HG03108 (cell line): ENCODE measurements around the gene SYT3.

Experiments
- ATAC-seq: cut with Tn5 transposase; IDR thresholded peaks from one replicate; pipeline ENCODE4 v1.9.1; 2021; ENCODE audit warnings: moderate library complexity; ENCODE audit not compliant: unreplicated experiment

The SYT3 gene

DNA sequence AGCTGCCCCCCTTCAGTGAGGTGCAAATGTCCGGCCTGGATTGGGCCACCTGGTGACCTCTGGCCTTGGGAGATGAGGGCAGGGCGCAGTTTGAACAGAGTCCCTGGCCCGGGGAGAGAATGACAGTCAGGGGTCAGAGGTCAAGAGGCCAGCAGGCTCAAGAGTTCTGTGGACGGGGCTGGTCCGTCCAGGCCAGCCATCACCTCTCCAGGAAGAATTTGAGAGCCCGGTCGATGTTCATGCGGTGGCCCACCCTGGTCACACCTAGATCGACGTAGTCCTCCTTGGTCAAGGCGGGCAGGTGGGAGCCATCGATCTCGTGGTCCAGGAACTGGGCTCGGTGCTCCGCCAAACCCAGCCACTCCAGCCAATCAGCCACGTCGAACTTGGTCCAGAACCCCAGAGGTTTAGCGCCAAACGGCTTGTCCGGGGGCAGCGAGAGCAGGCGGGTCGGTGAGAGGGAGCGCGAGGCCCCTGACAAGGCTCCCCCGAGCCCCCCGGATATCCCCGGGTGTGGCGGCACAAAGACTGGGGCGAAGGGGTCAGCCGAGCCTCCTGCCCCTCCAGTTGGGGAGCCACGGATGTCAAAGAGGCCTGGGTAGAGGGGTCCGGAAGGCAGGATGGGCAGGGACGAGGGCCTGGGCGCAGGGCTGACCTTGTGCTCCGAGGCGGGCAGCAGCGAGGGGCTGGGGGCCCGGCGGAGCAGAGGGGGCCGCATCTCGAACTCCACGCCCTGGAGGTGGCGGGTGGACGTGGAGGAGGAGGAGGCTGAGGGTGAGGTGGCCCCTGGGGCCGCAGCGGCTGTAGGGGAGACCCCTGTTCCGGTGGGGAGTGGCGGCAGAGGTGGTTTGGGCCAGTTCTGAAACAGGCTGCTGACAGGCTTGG lies 22.3 kb upstream of the SYT3 start:
- no peak for ATAC-seq

DNA sequence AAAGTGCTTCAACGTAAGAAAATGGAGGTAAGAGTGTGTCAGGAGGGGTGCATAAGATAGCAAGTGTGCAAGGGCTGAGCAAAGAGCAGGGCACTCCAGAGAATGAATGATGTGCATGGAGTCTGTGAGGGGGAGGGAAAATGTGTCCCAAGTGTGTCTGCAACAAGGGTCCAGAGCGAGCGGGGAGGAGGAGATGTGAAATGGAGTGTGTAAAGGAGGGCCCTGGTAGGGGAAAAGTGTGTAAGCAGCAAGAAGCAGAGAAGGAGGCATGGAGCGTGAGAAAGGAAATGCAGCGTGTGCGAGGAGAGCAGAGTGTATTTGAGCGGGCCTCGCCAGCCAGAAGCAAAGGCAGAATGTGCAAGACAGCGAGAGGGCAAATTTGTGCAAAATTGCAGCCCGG lies 21.3 kb upstream of the SYT3 start:
- ATAC-seq, result no peak

DNA sequence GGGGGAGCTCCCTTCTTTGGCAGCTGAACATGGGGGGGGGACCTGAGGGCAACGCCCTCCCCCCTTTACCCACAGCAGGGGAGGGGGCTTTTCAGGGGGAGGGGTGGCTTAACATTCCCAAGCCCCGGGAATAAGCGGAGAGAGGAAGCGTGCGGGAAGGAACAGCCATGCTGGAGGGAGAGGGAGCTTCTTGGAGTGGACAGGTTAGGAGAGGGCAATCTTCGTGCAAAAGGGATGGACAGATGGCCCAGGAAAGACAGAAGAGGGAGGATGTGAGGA lies 20.3 kb upstream of the SYT3 start:
- no peak for ATAC-seq

DNA sequence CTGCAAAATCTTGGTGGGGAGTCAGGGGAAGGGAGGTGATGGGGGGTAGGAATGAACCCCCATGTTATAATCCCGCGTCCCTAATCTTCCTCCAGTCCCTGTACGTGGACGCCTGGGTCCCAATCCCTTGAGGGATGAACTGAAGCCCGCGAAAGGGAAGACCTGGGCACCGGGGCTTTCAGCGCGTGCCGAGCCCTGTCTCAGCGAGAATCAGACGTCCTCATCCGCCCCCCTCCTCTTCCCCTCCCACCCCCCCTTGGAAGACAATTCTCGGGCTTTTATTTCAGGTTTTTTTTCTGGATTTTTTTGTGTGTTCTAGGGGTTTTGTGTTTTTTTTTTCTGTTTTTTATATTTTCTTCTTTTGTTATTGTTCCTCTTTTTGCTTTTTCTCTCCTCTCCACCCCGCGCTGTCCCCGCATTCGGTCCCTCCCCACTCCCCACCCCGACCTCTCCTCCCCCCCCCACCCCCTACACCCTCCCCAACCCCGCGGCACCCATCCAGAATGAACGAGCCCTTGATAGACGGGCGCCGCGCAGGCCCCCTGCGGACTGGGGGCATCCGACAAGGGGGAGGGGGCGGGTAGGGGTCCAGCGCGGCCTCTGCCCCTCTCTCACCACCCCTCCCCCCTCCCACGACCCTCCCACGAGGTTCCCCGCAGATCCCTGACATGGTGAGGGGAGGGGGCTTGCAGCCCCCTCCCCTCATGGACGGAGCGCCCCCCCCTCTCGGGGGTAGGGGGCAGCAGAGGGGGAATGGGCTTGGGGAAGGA lies 19.8 kb upstream of the SYT3 start:
- ATAC-seq, result no peak

DNA sequence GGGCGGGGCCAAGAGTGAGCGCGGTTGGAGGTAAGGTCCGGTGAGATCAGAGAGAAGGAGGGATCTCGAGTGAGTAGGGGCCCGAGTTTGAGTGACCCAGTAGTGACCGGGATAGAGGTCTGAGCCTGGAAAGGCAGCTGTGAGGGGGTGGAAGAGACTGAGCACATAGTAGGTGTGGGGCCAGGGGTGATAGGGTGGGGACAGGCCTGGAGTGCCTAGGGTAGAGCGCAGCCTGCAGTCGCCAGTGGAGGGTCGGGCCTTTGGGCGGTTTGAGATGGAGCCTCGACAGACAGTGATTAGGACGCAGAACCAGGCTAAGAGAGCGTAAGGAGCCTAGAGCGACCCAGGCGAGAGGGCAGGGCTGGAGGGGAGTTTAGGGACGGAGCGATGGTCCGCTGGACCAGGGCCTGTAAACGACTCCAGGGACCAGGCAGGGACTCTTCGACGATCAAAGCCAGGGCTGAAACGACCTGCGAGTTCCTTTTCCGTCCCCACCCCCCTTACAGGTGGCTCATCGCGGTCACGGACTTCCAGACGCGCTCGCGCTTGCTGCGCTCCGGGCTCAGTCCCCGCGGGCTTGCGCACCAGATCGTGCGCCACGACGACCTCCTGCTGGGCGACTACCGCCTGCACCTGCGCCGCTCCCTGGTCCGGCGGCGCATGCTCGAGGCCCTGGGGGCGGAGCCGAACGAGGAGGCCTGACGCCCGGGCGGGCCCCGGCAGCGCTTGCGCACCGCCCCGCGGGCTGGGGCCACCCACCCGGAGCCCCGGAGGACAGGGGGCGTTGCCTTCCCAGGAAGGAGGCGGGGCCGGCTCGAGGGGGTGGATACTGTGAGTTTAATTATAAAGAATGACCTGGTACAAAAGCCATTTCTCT lies 19.0 kb upstream of the SYT3 start:
- ATAC-seq, result no peak

DNA sequence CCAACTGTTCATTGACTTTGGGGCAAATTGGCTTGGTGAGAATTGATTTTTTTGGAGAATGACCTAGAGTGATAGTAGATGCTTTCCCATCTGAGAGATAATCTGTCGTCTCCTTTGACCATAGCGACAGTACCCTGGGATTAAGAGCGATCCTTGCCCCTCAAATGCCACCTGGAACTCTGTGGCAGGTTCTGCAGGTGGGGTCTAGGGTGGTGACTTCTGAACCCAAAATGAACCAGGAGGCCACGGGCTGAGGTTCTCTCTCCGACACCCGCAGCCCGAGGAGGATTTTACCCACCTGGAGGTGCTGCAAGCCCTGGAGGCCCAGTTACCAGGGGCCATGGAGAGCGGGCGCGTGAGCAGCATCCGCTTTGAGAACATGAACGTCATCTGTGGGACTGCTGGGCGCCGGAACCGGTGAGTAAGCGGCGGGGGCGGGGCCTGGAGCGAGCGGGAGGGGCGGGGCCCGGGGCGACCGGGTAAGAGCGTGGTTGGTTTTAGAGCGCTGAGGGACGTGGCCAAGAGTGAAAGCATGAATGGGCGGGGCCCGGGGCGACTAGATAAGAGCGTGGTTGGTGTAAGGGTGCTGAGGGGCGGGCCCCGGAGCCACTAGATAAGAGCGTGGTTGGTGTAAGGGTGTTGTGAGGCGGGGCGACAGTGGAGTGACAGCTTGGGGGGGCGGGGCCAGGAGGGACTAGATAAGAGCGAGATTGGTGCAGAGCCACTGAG lies 18.2 kb upstream of the SYT3 start:
- no peak for ATAC-seq

DNA sequence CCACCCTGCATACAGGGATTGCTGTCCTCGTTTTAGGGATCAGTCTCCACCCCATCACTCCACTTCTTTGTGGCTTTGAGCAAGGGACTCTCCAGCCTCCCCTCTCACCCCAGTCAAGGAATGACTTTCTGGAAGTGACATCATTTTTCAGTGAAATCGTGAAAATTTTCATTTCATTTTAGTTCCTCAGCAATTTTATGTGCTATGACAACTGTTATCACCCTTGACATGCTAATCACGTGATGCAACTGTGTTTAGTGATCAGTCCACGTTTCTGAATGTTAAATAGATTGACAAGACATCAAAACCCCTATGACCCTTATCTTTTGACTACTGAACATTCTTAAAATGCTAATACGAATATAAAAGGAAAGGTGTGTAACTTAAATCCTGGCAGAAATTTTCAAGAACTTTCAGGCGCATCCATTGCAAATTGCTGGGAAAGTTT lies 17.6 kb upstream of the SYT3 start:
- no peak for ATAC-seq

DNA sequence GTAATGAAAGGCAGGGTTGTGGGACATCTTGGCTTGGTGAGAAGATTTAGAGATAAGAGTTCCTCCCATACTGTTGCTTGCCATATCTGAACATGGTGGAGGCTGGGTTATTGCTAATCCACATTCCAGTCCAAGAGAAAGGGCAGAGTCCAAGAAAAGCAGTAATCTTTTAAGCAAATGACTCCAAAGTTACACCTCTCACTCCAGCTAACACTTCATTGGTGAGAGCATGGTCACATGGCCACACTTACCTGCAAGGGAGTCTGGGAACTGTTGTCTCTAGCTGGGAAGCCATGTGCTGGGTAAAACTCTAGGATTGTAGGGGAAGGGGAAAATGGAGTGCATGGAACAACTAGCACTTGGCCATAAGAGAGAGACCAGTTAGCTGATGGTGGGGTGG lies 15.2 kb upstream of the SYT3 start:
- ATAC-seq, result no peak

DNA sequence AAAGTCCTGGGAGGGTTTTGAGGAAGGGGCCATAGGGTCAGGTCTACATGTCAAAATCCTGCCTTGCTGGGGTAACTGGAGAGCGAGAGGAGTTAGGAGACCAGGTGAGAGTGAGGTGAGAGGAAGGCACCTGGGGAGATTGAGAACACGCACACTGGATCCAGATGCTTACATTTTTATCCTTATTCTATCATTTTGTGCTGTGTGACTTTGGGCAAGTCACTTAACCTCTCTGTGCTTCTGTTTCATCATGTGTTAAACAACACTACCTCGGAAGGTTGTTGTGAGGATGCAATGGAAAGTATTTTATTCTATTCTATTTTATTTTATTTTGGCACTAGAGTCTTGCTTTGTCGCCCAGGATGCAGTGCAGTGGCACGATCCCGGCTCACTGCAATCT lies 13.0 kb upstream of the SYT3 start:
- ATAC-seq, result no peak

DNA sequence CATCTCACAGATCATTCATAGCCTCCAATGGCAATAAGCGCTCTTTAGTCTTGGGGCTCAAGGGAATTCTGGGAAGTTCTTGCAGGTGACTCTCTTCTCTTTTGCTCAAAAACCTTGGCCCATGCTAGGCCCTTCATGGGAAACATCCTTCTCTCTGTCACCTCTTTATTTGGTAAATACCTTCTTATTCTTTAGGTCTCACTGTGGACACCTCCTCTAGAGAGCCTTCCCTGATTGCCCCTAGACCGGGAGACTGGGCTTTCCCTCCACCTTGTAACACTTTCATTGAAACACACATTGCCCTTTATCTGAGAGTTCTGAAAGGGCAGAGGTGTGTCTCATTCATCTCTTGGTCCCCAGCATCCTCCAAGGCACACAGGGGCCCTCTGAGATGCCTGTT lies 11.5 kb upstream of the SYT3 start:
- ATAC-seq, result no peak

DNA sequence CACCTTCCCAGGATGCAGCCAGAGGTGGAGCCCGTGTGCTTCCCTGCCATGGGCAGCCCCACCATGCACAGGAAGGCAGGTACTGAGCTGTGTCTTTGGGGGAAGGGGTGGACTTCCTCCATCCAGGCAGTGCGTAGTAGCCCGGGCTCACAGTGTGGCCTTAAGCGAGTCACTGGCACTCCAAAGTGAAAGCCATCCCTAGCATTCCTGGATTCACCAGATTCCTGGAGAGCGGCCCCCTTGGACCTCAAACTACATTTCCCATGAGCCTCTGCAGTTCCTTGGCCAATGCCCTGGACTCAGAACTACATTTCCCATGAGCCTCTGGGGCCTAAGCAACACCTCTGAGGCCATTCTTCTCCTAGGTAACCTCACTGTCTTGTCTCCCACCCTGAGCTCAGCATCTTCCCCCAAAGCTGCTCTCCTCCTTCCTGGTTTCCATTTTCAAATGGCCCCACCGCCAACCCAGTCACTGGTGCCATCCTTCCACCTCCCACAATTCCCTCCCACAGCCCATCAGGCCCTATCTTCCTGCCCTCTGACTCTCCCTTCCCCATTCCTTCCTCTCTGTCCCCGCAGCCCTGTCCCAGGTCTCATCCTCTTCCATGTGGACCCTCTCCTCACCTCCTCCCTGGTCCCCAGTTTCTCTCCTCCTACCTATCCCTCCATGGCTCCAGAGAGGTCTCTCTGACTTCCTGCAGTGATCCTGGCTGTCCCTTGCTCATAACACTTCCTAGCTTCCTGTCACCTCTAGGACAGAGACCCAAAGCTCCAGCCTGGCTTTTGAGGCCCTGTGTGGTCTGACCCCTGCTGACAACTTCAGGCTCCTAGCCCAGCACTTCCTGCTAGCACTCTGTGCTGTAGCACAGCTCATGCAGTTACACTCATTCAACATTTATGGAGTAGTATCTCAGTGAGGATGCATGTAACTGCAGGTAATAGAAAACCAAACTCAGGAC lies 10.0 kb upstream of the SYT3 start, which contains the start of gene C19orf81:
Gene C19orf81 (plus strand): TSS at position 13 of the 959 bp plus-strand sequence. CDS start 0 bp downstream, at position 13.
- ATAC-seq, result no peak

DNA sequence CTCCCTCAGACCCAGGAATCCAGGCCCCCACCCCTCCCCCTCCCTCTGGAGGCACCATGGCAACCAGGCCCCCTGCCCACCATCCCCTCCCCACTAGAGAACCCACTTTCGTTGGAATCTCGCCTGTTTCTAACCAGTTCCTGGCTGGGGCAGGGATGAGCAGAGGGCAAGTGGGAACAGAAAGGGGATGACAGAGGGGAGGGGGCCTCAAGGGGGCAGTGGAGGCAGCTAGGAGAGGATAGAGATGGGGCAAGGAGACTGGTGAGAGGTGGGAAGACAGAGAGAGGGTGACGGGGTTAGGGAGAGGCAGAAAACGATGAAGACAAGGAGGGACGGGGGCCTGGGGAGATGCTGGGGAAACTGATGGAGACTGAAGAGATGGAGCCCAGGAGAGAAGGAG lies 9.0 kb upstream of the SYT3 start:
- ATAC-seq, result no peak

DNA sequence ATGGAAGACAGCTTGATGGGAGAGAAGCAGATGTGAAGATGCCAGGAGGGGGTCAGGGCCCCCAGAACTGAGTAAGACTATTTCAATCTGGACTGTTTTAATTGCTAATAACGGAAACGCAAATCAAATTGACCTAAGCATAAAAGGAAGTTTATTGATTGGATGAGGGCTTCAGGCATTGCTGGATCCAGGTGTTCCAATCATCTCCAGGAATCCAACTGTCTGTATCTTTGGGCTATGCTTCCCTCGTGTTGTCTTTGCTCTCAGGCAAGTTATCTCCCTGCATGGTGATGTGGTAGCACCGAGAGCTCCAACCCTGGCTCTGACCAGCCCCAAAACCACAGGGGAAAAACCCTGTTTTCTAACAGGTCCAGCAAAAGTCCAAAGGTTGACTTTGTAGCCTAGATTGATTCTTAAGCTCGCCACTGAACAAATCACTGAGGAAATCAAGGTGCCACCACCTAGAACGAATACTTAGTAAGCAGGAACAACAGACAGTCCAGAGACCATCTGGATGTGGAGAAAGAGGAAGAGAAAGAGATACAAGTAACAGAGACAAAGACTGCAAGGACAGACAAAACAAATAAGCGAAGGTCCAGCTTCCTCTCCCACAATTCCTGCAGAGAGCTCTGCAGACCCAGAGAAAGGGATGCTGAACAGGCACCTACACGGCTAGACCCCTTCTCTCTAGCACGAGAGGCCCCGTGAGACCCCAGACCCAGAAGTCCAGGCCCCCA lies 8.4 kb upstream of the SYT3 start:
- ATAC-seq, result no peak

DNA sequence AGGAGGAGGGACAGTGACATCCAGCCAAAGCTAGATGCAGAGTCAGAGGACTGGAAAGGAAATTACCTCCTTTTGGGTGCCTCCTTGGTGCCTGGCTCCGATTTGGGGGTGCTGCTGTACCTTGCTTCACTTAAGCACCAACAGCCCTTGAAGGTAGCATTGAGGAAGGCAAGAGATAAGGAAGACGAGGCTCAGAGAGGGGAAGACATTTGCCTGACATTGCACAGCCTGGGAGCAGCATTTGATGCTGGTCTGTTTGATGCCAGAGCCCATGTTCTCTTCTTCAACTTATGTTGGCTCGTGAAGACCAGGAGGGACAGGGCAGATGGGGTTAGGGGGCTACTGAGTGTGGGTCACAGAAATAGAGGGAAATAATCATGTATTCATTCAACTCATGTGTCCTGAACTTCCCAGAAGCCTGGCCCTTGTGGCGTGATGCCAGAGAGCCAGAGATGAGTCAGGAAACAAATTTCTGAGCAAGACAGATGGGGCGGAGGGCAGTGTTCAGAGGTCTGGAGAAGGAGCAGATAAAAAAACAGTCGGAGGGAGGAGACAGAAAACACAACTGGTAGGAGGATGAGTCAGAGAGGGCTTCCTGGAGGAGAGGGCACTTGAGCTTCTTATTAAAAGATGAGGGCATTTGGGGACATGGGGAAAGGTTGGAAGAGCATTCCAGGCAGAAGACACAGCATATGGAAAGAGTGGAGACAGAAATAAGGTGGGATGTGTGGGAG lies 6.6 kb upstream of the SYT3 start:
- no peak for ATAC-seq

DNA sequence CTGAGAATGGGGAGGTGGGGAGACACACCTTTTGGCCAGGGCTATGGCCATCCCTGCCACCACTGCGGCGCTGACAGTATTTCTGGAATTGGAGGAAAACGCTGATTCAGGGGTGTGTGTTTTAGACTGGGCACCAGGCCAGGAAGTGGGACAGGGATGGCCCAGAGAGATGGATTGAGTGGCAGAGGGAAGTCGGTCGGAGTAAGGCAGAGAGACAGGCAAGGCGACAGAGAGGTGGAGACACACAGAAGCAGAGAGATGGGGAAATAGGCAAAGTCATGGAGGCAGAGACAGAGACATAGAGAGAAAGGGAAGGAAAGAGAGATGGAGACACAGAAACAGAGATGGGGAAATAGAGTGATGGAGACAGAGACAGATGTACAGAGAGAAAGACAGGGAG lies 5.4 kb upstream of the SYT3 start:
- ATAC-seq, result no peak

DNA sequence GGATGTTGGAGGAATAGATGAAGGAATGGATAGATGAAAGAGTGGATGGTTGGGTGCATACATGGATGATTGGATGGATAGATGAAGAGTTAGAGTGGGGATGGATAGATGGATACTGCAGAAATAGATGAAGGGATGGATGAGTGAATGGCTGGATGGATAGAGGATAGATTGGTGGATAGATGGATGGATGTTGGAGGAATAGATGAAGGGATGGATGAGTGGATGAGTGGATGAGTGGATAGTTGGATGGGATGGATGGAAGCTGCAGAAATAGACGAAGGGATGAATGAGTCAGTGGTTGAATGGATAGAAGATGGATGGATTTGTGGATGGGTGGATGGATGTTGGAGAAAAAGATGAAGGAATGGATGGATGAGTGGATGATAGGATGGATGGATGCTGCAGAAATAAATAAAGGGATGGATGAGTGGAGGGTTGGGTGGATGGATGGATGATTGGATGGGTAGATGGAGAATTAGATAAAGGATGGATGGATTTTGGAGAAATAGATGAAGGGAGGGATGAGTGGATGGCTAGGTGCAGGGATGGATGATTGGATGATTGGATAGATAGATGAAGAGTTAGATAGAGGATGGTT lies 4.7 kb upstream of the SYT3 start:
- ATAC-seq, result no peak

DNA sequence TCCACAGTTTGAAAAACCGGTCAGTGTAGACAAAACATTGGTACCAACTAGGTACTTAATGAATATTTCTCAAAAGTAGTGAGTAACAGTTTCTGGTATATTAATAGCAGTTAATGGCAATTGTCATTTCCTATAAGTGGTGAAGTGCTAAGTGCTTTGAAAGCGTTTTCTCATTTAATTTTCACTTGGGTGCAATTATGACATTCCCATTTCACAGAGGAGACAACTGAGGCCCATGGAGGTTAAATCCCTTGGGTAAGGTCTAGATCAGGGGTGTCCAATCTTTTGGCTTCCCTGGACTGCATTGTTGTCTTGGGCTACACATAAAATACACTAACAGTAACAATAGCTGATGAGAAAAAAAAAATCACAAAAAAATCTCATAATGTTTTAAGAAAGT lies 687 bp upstream of the SYT3 start:
- no peak for ATAC-seq

DNA sequence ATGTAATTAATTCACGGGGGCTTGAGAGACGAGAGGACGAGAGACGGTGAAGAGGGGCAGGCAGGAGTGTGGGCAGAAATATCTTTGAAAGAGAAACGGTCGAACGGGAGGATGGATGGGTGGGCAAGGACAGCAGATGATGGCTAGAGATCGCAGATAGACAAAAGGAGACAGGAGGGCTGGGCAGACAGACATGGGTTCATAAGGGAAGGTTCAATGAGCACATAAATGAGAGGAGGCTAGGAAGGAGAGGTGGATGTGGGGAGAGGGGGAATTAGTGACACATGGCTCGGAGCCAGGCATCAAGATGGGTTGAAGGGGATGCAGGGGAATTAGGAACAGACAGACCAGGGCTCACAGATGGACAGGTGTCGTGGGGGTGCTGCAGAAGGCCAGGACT lies 1.1 kb downstream of the SYT3 start:
- no peak for ATAC-seq
